Tibial artery (tissue), 4 donors: ENCODE data around the gene CAP2.

ENCODE experiments used
- DNase-seq, 2 donors: peaks; one replicate each; pipeline ENCODE4 v3.0.0-alpha.2; 2019
- H3K27ac ChIP-seq, 2 donors: fragments of 200-600 bp; sonication (generic) in 1 of 2; 1 replicate in 1 of 2; 2 replicates in 1 of 2; pipeline ENCODE4 v1.5.1; 2018 to 2019; ENCODE audit warnings: mild to moderate bottlenecking in 1 of 2
- H3K27me3 ChIP-seq, 2 donors: fragments of 200-600 bp; sonication (generic) in 1 of 2; one replicate each; pipeline versions ENCODE4 v1.5.1 to v1.6.0; 2016 to 2019
- H3K36me3 ChIP-seq, 3 donors: fragments of 200-600 bp; sonication (generic) in 2 of 3; one replicate each; pipeline ENCODE4 v1.5.1; 2016 to 2019; ENCODE audit warnings: mild to moderate bottlenecking in 2 of 3
- H3K4me1 ChIP-seq, 4 donors: fragments of 200-600 bp; sonication (generic) in 2 of 4; 1 replicate in 3 of 4; 2 replicates in 1 of 4; pipeline ENCODE4 v1.5.1; 2016 to 2019
- H3K4me3 ChIP-seq, 2 donors: fragments of 200-600 bp; sonication (generic) in 1 of 2; 1 replicate in 1 of 2; 2 replicates in 1 of 2; pipeline ENCODE4 v1.5.1; 2018 to 2019; ENCODE audit warnings: mild to moderate bottlenecking in 2 of 2
- H3K9me3 ChIP-seq, 3 donors: fragments of 200-600 bp; sonication (generic) in 1 of 3; one replicate each; pipeline ENCODE4 v1.5.1; 2016 to 2019
- CTCF ChIP-seq, 2 experiments: fragments of 200-600 bp in 1 of 2; fragments of 450-650 bp in 1 of 2; IDR thresholded peaks; one replicate each; pipeline ENCODE4 v1.5.1; 2017 to 2019; ENCODE audit warnings: antibody characterized with exemption in 2 of 2, mild to moderate bottlenecking in 1 of 2, moderate library complexity in 1 of 2
- intact Hi-C: fragments of 100-400 bp; cut with DNase I; formaldehyde crosslinking; loops from one replicate; pipeline ENCODE4 v1.15.0; 2023; ENCODE audit warnings: low total_unique reads

CAP2 gene

DNA sequence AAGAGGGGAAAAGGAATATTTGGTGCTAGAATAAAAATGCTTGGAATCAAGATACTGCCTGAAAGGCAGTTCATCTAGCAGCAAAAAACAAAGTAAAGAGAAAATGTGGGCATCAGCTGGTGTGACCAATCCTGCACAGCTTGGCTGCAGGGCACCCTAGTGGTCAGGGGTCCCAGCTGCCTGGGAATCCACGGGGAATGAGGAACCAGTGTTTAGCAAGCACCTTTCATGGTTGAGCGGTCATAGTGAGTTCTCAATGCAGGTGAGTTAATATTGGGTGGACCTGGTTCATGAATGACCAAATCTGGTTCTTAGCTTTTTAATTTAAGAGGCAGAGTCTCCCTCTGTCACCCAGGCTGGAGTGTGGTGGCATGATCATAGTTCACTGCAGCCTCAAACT lies 53.3 kb downstream of the CAP2 start:
- H3K36me3 ChIP-seq: no peaks in the 10 kb centered on the region
- intact Hi-C loops: no loop called here
- H3K4me1 ChIP-seq: peaks cover 0 to 6% (median 0%) of the 10 kb centered on the region in 4 donors
- no peak for DNase-seq
- TF ChIP-seq CTCF (IDR thresholded peaks at IDR 0.05): no peak
- no peaks in the 10 kb centered on the region for H3K27me3 ChIP-seq
- H3K4me3 ChIP-seq: no peak overlapping the region
- no peak overlapping the region for H3K27ac ChIP-seq
- H3K9me3 ChIP-seq: no peaks in the 10 kb centered on the region

DNA sequence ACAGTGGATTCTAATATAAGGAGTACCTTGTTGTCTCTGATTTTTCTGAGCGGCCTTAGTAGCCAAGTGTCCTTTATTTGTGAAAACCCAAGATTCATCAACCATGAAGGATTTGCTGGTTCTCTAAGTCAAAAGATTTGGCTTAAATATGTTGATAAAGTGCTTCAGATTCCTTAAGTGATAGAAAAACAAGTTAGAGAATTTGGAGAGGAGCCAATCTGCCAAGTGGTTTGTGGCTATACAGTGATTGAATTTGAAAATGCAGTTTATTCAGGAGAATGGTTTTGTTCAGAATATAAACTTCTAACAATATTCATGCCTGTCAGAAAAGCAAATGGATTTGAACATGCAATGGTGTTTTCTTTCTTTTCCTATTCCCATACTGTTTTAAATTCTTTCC lies 54.8 kb downstream of the CAP2 start:
- Histone ChIP-seq H3K27me3 (no peaks in the 10 kb centered on the region), H3K9me3 (no peaks in the 10 kb centered on the region), H3K36me3 (no peaks in the 10 kb centered on the region), H3K27ac (no peak overlapping the region), H3K4me3 (no peak overlapping the region), H3K4me1 (peaks cover 0 to 6% (median 0%) of the 10 kb centered on the region in 4 donors)
- DNase-seq: no peak
- intact Hi-C loops: no loop called here
- TF ChIP-seq CTCF (IDR thresholded peaks at IDR 0.05): no peak

DNA sequence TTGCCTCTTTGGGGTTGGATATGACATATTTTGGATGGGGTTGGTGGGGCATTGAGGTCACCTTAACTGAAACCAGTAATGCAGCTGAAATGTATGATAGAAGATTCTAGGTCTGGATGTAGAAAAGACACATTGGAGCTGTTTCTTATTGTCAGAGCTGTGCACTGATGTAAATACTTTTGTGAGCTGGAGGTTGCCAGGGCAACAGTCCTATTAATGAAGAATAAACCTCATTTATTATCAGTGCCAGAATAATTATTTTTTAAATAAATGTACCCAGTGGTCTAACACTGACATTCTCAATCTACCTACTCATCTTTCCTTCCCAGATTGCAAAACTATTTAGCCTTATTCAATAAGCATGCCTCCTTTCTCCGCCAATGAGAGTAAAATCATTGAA lies 57.0 kb downstream of the CAP2 start:
- no peak for TF ChIP-seq CTCF (IDR thresholded peaks at IDR 0.05)
- DNase-seq: no peak
- Histone ChIP-seq H3K4me1 (peaks cover 0 to 27% (median 3%) of the 10 kb centered on the region in 4 donors), H3K27me3 (no peaks in the 10 kb centered on the region), H3K4me3 (no peak overlapping the region), H3K27ac (no peak overlapping the region), H3K9me3 (no peaks in the 10 kb centered on the region), H3K36me3 (no peaks in the 10 kb centered on the region)
- intact Hi-C loops: no loop called here

- no peak for DNase-seq
- H3K4me3 ChIP-seq: no peak overlapping the region
- H3K27ac ChIP-seq: no peak overlapping the region
- H3K27me3 ChIP-seq: no peaks in the 10 kb centered on the region
- peaks cover 0 to 27% (median 3%) of the 10 kb centered on the region in 4 donors for H3K4me1 ChIP-seq
- intact Hi-C loops: no loop called here
- no peaks in the 10 kb centered on the region for H3K9me3 ChIP-seq
- no peaks in the 10 kb centered on the region for H3K36me3 ChIP-seq
- TF ChIP-seq CTCF (IDR thresholded peaks at IDR 0.05): no peak
These were observed 57.4 kb downstream of the CAP2 start for GRCh38 chr6:17450832-17451231.

DNA sequence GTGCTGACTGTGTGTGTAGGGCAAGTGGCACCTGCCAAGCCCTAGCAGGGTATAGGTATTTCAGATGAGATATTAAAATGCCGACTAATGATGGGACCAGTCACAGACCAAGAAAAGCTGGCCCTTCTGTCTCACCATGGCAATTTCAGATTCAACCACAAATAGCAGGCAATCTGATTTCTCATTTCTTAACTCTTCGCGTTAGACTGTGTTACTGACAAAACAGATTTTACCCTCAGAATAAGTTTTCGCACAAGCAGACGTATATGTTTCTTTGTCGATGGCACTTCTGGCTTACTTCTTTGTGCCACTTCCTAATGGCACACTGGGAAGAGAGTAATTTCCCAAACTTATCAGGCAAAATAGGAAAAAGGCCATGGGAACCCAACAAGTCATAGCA lies 58.7 kb downstream of the CAP2 start:
- Histone ChIP-seq H3K4me3 (no peak overlapping the region), H3K36me3 (no peaks in the 10 kb centered on the region), H3K9me3 (no peaks in the 10 kb centered on the region), H3K27me3 (no peaks in the 10 kb centered on the region), H3K27ac (no peak overlapping the region), H3K4me1 (peaks cover 0 to 27% (median 5%) of the 10 kb centered on the region in 4 donors)
- intact Hi-C loops: no loop called here
- DNase-seq: no peak
- TF ChIP-seq CTCF (IDR thresholded peaks at IDR 0.05): no peak
